ENCODE measurements around the gene SLC24A3.

The SLC24A3 gene

GRCh38 chr20:19212469-19212815 is at the start of gene SLC24A3:
Gene SLC24A3, plus strand, starts transcription at chr20:19212642.
- DNase-seq (ENCODE audit: low spot score): no peak

GRCh38 chr20:19170148-19170547 is 42.3 kb upstream of the SLC24A3 start:
- DNase-seq (ENCODE audit: low spot score): no peak

GRCh38 chr20:19172637-19173036 is 39.8 kb upstream of the SLC24A3 start:
- DNase-seq (ENCODE audit: low spot score): no peak

GRCh38 chr20:19176470-19177052 is 35.9 kb upstream of the SLC24A3 start:
- DNase-seq (ENCODE audit: low spot score): no peak

GRCh38 chr20:19181552-19181951 is 30.9 kb upstream of the SLC24A3 start:
- DNase-seq (ENCODE audit: low spot score): no peak

GRCh38 chr20:19185083-19185482 is 27.4 kb upstream of the SLC24A3 start:
- no peak for DNase-seq (ENCODE audit: low spot score)

GRCh38 chr20:19193349-19193748 is 19.1 kb upstream of the SLC24A3 start:
- DNase-seq (ENCODE audit: low spot score): no peak

GRCh38 chr20:19205981-19206396 is 6.5 kb upstream of the SLC24A3 start:
- DNase-seq (ENCODE audit: low spot score): peak; percentile 69

GRCh38 chr20:19207541-19207940 is 4.9 kb upstream of the SLC24A3 start:
- no peak for DNase-seq (ENCODE audit: low spot score)

GRCh38 chr20:19210391-19211155 is 1.9 kb upstream of the SLC24A3 start:
- DNase-seq (ENCODE audit: low spot score): no peak

- DNase-seq (ENCODE audit: low spot score): no peak
These were observed 1.2 kb upstream of the SLC24A3 start for GRCh38 chr20:19211252-19211651.

- DNase-seq (ENCODE audit: low spot score): no peak
These were observed 577 bp upstream of the SLC24A3 start for GRCh38 chr20:19211661-19212468.

- DNase-seq (ENCODE audit: low spot score): peak; percentile 22
These were observed 520 bp downstream of the SLC24A3 start for GRCh38 chr20:19212821-19213502.

GRCh38 chr20:19213946-19214490 is 1.6 kb downstream of the SLC24A3 start:
- no peak for DNase-seq (ENCODE audit: low spot score)

GRCh38 chr20:19218411-19218810 is 6.0 kb downstream of the SLC24A3 start:
- DNase-seq (ENCODE audit: low spot score): no peak

GRCh38 chr20:19222520-19223040 is 10.1 kb downstream of the SLC24A3 start:
- no peak for DNase-seq (ENCODE audit: low spot score)

GRCh38 chr20:19223640-19224039 is 11.2 kb downstream of the SLC24A3 start:
- DNase-seq (ENCODE audit: low spot score): no peak

GRCh38 chr20:19231359-19232035 is 19.1 kb downstream of the SLC24A3 start:
- DNase-seq (ENCODE audit: low spot score): no peak

GRCh38 chr20:19232997-19233794 is 20.8 kb downstream of the SLC24A3 start:
- DNase-seq (ENCODE audit: low spot score): no peak

GRCh38 chr20:19236371-19237055 is 24.1 kb downstream of the SLC24A3 start:
- DNase-seq (ENCODE audit: low spot score): no peak
